H9 (cell line): ENCODE data around the gene TRMT2A. TPM values are rescaled to one million over a fixed set of nuclear protein-coding genes. Genes with fewer than 3 reads are reported as not detected.

Experiments
- DNase-seq: peaks from one replicate; pipeline ENCODE4 v3.0.0-alpha.2; 2017
- H2AFZ ChIP-seq: one replicate; pipeline ENCODE4 v1.6.1; 2013; ENCODE audit warnings: mild to moderate bottlenecking, low read length, control low read depth, moderate library complexity
- H2AK5ac ChIP-seq: 2 replicates; pipeline ENCODE4 v1.6.1; 2013; ENCODE audit warnings: low read length, control low read depth, mixed read lengths; ENCODE audit not compliant: insufficient read length
- H2BK120ac ChIP-seq: one replicate; pipeline ENCODE4 v1.6.1; 2013; ENCODE audit warnings: low read depth, mild to moderate bottlenecking, low read length, control low read depth, inconsistent platforms; ENCODE audit not compliant: poor library complexity, severe bottlenecking
- H2BK12ac ChIP-seq: 2 replicates; pipeline ENCODE4 v1.6.1; 2013; ENCODE audit warnings: low read length, control low read depth, mixed read lengths, low read depth; ENCODE audit not compliant: insufficient read length
- H2BK15ac ChIP-seq: 2 replicates; pipeline ENCODE4 v1.6.1; 2013; ENCODE audit warnings: low read depth, low read length, control low read depth
- H2BK20ac ChIP-seq: one replicate; pipeline ENCODE4 v1.6.1; 2013; ENCODE audit warnings: low read depth, mild to moderate bottlenecking, low read length, control low read depth, inconsistent platforms; ENCODE audit not compliant: poor library complexity, severe bottlenecking
- H2BK5ac ChIP-seq: 2 replicates; pipeline ENCODE4 v1.6.1; 2013; ENCODE audit warnings: low read length, control low read depth, mixed read lengths; ENCODE audit not compliant: insufficient read length
- H3K14ac ChIP-seq: 2 replicates; pipeline ENCODE4 v1.6.1; 2013; ENCODE audit warnings: low read length, control low read depth; ENCODE audit not compliant: insufficient read depth
- H3K18ac ChIP-seq: 2 replicates; pipeline ENCODE4 v1.6.1; 2013; ENCODE audit warnings: low read depth, mild to moderate bottlenecking, mixed read lengths, low read length, control low read depth; ENCODE audit not compliant: insufficient read length
- H3K23ac ChIP-seq: 2 replicates; pipeline ENCODE4 v1.6.1; 2013; ENCODE audit warnings: low read length, control low read depth, mixed read lengths, low read depth; ENCODE audit not compliant: insufficient read length
- H3K23me2 ChIP-seq: 2 replicates; pipeline ENCODE4 v1.6.1; 2013; ENCODE audit warnings: low read depth, mild to moderate bottlenecking, mixed read lengths, low read length, control low read depth; ENCODE audit not compliant: insufficient read length, poor library complexity, severe bottlenecking
- H3K27ac ChIP-seq: 2 replicates; pipeline ENCODE4 v1.5.1; 2013; ENCODE audit warnings: low read length, control low read depth, mixed read lengths, low read depth; ENCODE audit not compliant: insufficient read length
- H3K27me3 ChIP-seq: 2 replicates; pipeline ENCODE4 v1.6.1; 2013; ENCODE audit warnings: low read length, control low read depth, inconsistent platforms; ENCODE audit not compliant: insufficient read depth
- H3K4ac ChIP-seq: 2 replicates; pipeline ENCODE4 v1.6.1; 2013; ENCODE audit warnings: low read depth, mild to moderate bottlenecking, control low read depth, inconsistent platforms, low read length, moderate library complexity
- H3K4me1 ChIP-seq: 2 replicates; pipeline ENCODE4 v1.6.1; 2013; ENCODE audit warnings: low read length, control low read depth, inconsistent platforms; ENCODE audit not compliant: insufficient read depth
- H3K4me2 ChIP-seq: 2 replicates; pipeline ENCODE4 v1.6.1; 2013; ENCODE audit warnings: low read length, control low read depth, mixed read lengths; ENCODE audit not compliant: insufficient read length, insufficient read depth
- H3K56ac ChIP-seq: 2 replicates; pipeline ENCODE4 v1.6.1; 2013; ENCODE audit warnings: low read depth, mild to moderate bottlenecking, mixed read lengths, low read length, control low read depth; ENCODE audit not compliant: insufficient read length
- H3K79me1 ChIP-seq: 2 replicates; pipeline ENCODE4 v1.6.1; 2013; ENCODE audit warnings: low read depth, mild to moderate bottlenecking, moderate library complexity, low read length, control low read depth, inconsistent platforms; ENCODE audit not compliant: insufficient read depth, poor library complexity, severe bottlenecking
- H3K79me2 ChIP-seq: 2 replicates; pipeline ENCODE4 v1.6.1; 2013; ENCODE audit warnings: low read length, control low read depth, inconsistent platforms; ENCODE audit not compliant: insufficient read depth
- H3K9ac ChIP-seq: 2 replicates; pipeline ENCODE4 v1.6.1; 2013; ENCODE audit warnings: low read length, control low read depth, mixed read lengths; ENCODE audit not compliant: insufficient read length; ENCODE audit errors: extremely low read depth
- H3K9me3 ChIP-seq: one replicate; pipeline ENCODE4 v1.6.1; 2013; ENCODE audit warnings: low read depth, low read length, inconsistent platforms; ENCODE audit not compliant: control insufficient read depth
- H3T11ph ChIP-seq: one replicate; pipeline ENCODE4 v1.6.1; 2013; ENCODE audit warnings: mild to moderate bottlenecking, low read length, control low read depth, inconsistent platforms
- H4K20me1 ChIP-seq: one replicate; pipeline ENCODE4 v1.6.1; 2013; ENCODE audit not compliant: control insufficient read depth, insufficient read length, insufficient read depth
- H4K5ac ChIP-seq: 2 replicates; pipeline ENCODE4 v1.6.1; 2013; ENCODE audit warnings: low read depth, mild to moderate bottlenecking, mixed read lengths, low read length, control low read depth; ENCODE audit not compliant: insufficient read length
- H4K8ac ChIP-seq: replicated peaks from 2 replicates; pipeline ENCODE4 v1.6.1; 2013; ENCODE audit warnings: low read length, control low read depth, mixed read lengths, low read depth; ENCODE audit not compliant: insufficient read length
- H4K91ac ChIP-seq: 2 replicates; pipeline ENCODE4 v1.6.1; 2013; ENCODE audit warnings: low read depth, mild to moderate bottlenecking, moderate library complexity, mixed read lengths, low read length, control low read depth; ENCODE audit not compliant: insufficient read length
- H3K27ac Mint-ChIP-seq, 3 experiments: 2 replicates in 2 of 3; 3 replicates in 1 of 3; pipeline ENCODE4 v1.8.0; 2020 to 2021; ENCODE audit warnings: mixed read lengths in 3 of 3, mild to moderate bottlenecking in 1 of 3, moderate library complexity in 1 of 3
- H3K27me3 Mint-ChIP-seq: 2 replicates; pipeline ENCODE4 v1.8.0; 2021; ENCODE audit warnings: low read depth, mild to moderate bottlenecking, moderate library complexity, mixed read lengths
- H3K36me3 Mint-ChIP-seq, 3 experiments: 2 replicates in 2 of 3; 3 replicates in 1 of 3; pipeline ENCODE4 v1.8.0; 2020 to 2021; ENCODE audit warnings: low read depth in 3 of 3, mixed read lengths in 3 of 3; ENCODE audit not compliant: insufficient read depth in 1 of 3
- H3K4me1 Mint-ChIP-seq, 2 experiments: 2 replicates each; pipeline ENCODE4 v1.8.0; 2020; ENCODE audit warnings: mixed read lengths in 2 of 2
- H3K4me3 Mint-ChIP-seq, 2 experiments: 2 replicates in 1 of 2; 3 replicates in 1 of 2; pipeline ENCODE4 v1.8.0; 2020 to 2021; ENCODE audit warnings: mild to moderate bottlenecking in 2 of 2, mixed read lengths in 2 of 2, moderate library complexity in 1 of 2
- H3K9me3 Mint-ChIP-seq, 2 experiments: 2 replicates in 1 of 2; 3 replicates in 1 of 2; pipeline ENCODE4 v1.8.0; 2020; ENCODE audit warnings: mild to moderate bottlenecking in 2 of 2, mixed read lengths in 2 of 2, moderate library complexity in 1 of 2
- CTCF ChIP-seq: fragments of 200-600 bp; sonication (generic); conservative IDR thresholded peaks from 3 replicates; pipeline ENCODE4 v1.8.0; 2021; ENCODE audit warnings: antibody characterized with exemption, mild to moderate bottlenecking
- WGBS: extraction: QIAGEN DNeasy Blood & Tissue Kit; methylation state at CpG from one replicate; pipeline ENCODE4 v1.1.7; 2013; ENCODE audit warnings: missing lambda C conversion rate, low lambda C conversion rate, mixed read lengths; ENCODE audit not compliant: insufficient read length; ENCODE audit errors: extremely low coverage; 5-methylcytosine and 5-hydroxymethylcytosine counted together
- total RNA-seq: library from RNA; stranded (reverse); gene quantifications from 2 replicates; pipeline ENCODE4 v1.2.1, GENCODE V29; 2021

The TRMT2A gene
- total RNA-seq, 1 experiment from 2014 or later, result 58.2 TPM

GRCh38 chr22:20123366-20124082 lies 6.5 kb upstream of the TRMT2A start:
- Histone ChIP-seq H2BK12ac (no peak overlapping the region), H2AFZ (no peak overlapping the region), H2BK5ac (no peak overlapping the region), H3T11ph (no peak overlapping the region), H3K79me2 (peaks cover 35% of the 10 kb centered on the region), H3K27me3 (no peaks in the 10 kb centered on the region), H3K56ac (no peak overlapping the region), H2BK20ac (no peak overlapping the region), H3K27ac (no peak overlapping the region), H3K4ac (no peak overlapping the region), H3K18ac (no peak overlapping the region), H4K20me1 (no peaks in the 10 kb centered on the region), H2BK120ac (no peak overlapping the region), H3K9me3 (no peaks in the 10 kb centered on the region), H3K23ac (no peak overlapping the region), H3K23me2 (peaks cover under 1% of the 10 kb centered on the region), H3K4me1 (no peaks in the 10 kb centered on the region), H2AK5ac (no peak overlapping the region), H2BK15ac (no peak overlapping the region), H3K4me2 (no peak overlapping the region), H3K79me1 (peaks cover 14% of the 10 kb centered on the region), H3K9ac (no peak overlapping the region), H4K91ac (no peak overlapping the region), H3K14ac (no peak overlapping the region), H4K5ac (no peak overlapping the region), H4K8ac (no peak overlapping the region)
- Mint-ChIP-seq H3K27me3 (no peaks in the 10 kb centered on the region; the same call in 1 of the 2 replicates), H3K27ac (no peak overlapping the region), H3K4me1 (peaks cover 16 to 20% of the 10 kb centered on the region in 2 experiments), H3K9me3 (no peaks in the 10 kb centered on the region), H3K36me3 (peaks cover 57 to 92% (median 89%) of the 10 kb centered on the region in 3 experiments), H3K4me3 (no peak overlapping the region)
- no peak for TF ChIP-seq CTCF
- no peak for DNase-seq
- no CpG with 5 or more reads among the region's 13 CpGs for WGBS
